Right ventricle myocardium superior (tissue), 1 donor: ENCODE measurements around the gene FAM110D. TPM values are rescaled to one million over a fixed set of nuclear protein-coding genes. Genes with fewer than 3 reads are reported as not detected.

Source experiments
- ATAC-seq: fragments of 200-7000 bp; cut with Tn5 transposase; one replicate; pipeline ENCODE4 v1.9.1; 2020; ENCODE audit warnings: mild to moderate bottlenecking; ENCODE audit not compliant: poor library complexity
- DNase-seq: peaks from one replicate; pipeline ENCODE4 v3.0.0-alpha.2; 2020
- intact Hi-C: fragments of 100-400 bp; cut with DNase I; formaldehyde crosslinking; loops from one replicate; pipeline ENCODE4 v1.11.2; 2022
- total RNA-seq: library from RNA; stranded (reverse); fragmentation: NEBNext Ultra II Directional; extraction: Animal tissue kit (Norgen Biotek cat#: 25700); gene quantifications from one replicate; pipeline ENCODE4 v1.2.1, GENCODE V29; 2021
- donor health status: DM: no; HTN: yes; CAD: no; lungs with severe emphysema.

FAM110D gene
- total RNA-seq, 1 donor from 2014 or later: 4.0 TPM

- intact Hi-C loops: loop anchor here (5.0 kb wide), 1 partner anchor 46 kb away; the partner anchor contains the start of gene PDIK1L
- no peak for ATAC-seq
- no peak for DNase-seq
Observed at GRCh38 chr1:26158271-26158907, 490 bp upstream of the FAM110D start.

- ATAC-seq (no peak), DNase-seq (no peak)
- intact Hi-C loops: loop anchor here (5.0 kb wide), 2 partner anchors 47 to 122 kb away; partner anchors contain the start of gene PDIK1L
Observed at GRCh38 chr1:26159743-26160039, 812 bp downstream of the FAM110D start.

GRCh38 chr1:26160527-26161414 is 1.9 kb downstream of the FAM110D start:
- peak; percentile 6 for ATAC-seq
- intact Hi-C loops: loop anchor here (5.0 kb wide), 1 partner anchor 123 kb away; no protein-coding TSS in a partner anchor
- no peak for DNase-seq

GRCh38 chr1:26161415-26162219 is 2.7 kb downstream of the FAM110D start:
- intact Hi-C loops: loop anchor here (5.0 kb wide), 1 partner anchor 124 kb away; no protein-coding TSS in a partner anchor
- peak; percentile 82 for DNase-seq
- ATAC-seq: peak; percentile 74

GRCh38 chr1:26162220-26162709 is 3.4 kb downstream of the FAM110D start:
- DNase-seq (no peak), ATAC-seq (no peak)
- intact Hi-C loops: loop anchor here (5.0 kb wide), 1 partner anchor 125 kb away; no protein-coding TSS in a partner anchor

GRCh38 chr1:26163684-26164035 is 4.8 kb downstream of the FAM110D start:
- intact Hi-C loops: loop anchor here (5.0 kb wide), 1 partner anchor 126 kb away; no protein-coding TSS in a partner anchor

GRCh38 chr1:26164036-26164860 is 5.4 kb downstream of the FAM110D start:
- DNase-seq (peak; percentile 61), ATAC-seq (peak; percentile 37)
- intact Hi-C loops: loop anchor here (5.0 kb wide), 1 partner anchor 127 kb away; no protein-coding TSS in a partner anchor

More at GRCh38 chr1:26163684-26164035, 4.8 kb downstream of the FAM110D start:
- no peak for DNase-seq
- ATAC-seq: no peak

GRCh38 chr1:26164861-26165842 is 6.3 kb downstream of the FAM110D start:
- DNase-seq (peak; percentile 22), ATAC-seq (no peak)
- intact Hi-C loops: loop anchor here (5.0 kb wide), 2 partner anchors 62 to 128 kb away; no protein-coding TSS in a partner anchor

- DNase-seq: peak; percentile 3
- intact Hi-C loops: loop anchor here (5.0 kb wide), 1 partner anchor 61 kb away; no protein-coding TSS in a partner anchor
- ATAC-seq: no peak
Observed at GRCh38 chr1:26166719-26167281, 7.9 kb downstream of the FAM110D start.

- ATAC-seq (no peak), DNase-seq (no peak)
- intact Hi-C loops: loop anchor here (5.0 kb wide), 1 partner anchor 59 kb away; no protein-coding TSS in a partner anchor
Observed at GRCh38 chr1:26168410-26169197, 9.7 kb downstream of the FAM110D start, which contains the start of gene C1orf232. C1orf232 (minus strand) TSS chr1:26168963; CDS start chr1:26168499, 464 bp downstream.

GRCh38 chr1:26169198-26169554 is 10.3 kb downstream of the FAM110D start:
- DNase-seq (no peak), ATAC-seq (no peak)
- intact Hi-C loops: loop anchor here (5.0 kb wide), 1 partner anchor 58 kb away; no protein-coding TSS in a partner anchor

GRCh38 chr1:26169669-26170471 is 11.0 kb downstream of the FAM110D start, which contains the start of gene ZNF593:
ZNF593 (plus strand) TSS chr1:26169908; CDS start chr1:26169984, 76 bp downstream.
- DNase-seq (peak; percentile 95), ATAC-seq (peak; percentile 97)
- intact Hi-C loops: loop anchor here (5.0 kb wide), 1 partner anchor 57 kb away; no protein-coding TSS in a partner anchor

- DNase-seq (no peak), ATAC-seq (no peak)
- intact Hi-C loops: no loop called here
Observed at GRCh38 chr1:26170472-26170821, 11.6 kb downstream of the FAM110D start.
